HepG2 (cell line): ENCODE results near the gene ASXL1. TPM values are rescaled to one million over a fixed set of nuclear protein-coding genes. Genes with fewer than 3 reads are reported as not detected.

ENCODE experiments used
- FOXA3 ChIP-seq: IDR thresholded peaks from 2 replicates; pipeline ENCODE4 v1.6.1; 2016; ENCODE audit warnings: missing genetic modification reagents, missing compliant biosample characterization
- KAT8 ChIP-seq: IDR thresholded peaks from 2 replicates; pipeline ENCODE4 v1.6.1; 2016; ENCODE audit warnings: missing genetic modification reagents, missing compliant biosample characterization
- MAZ ChIP-seq, 2 experiments: sonication (generic) in 1 of 2; formaldehyde crosslinking in 1 of 2; IDR thresholded peaks; 2 replicates each; pipeline versions ENCODE4 v1.5.0 to v1.6.1; 2012 to 2020; ENCODE audit warnings: low read depth in 2 of 2, mild to moderate bottlenecking in 2 of 2, borderline replicate concordance in 1 of 2, improper control_type of control experiment in 1 of 2, low read length in 1 of 2, missing genetic modification reagents in 1 of 2, moderate library complexity in 1 of 2
- SRSF4 ChIP-seq: fragments of 200-400 bp; formaldehyde crosslinking; IDR thresholded peaks from one replicate; pipeline ENCODE4 v1.6.1; 2018; ENCODE audit warnings: mild to moderate bottlenecking, low read depth, low read length, moderate library complexity; ENCODE audit not compliant: poor library complexity, severe bottlenecking
- SRSF9 ChIP-seq: fragments of 200-400 bp; formaldehyde crosslinking; IDR thresholded peaks from 2 replicates; pipeline ENCODE4 v1.6.1; 2018; ENCODE audit warnings: borderline replicate concordance, mild to moderate bottlenecking, low read depth, low read length; ENCODE audit not compliant: insufficient read depth, poor library complexity, severe bottlenecking
- ZBTB42 ChIP-seq: sonication (generic); formaldehyde crosslinking; IDR thresholded peaks from 2 replicates; pipeline ENCODE4 v1.5.0; 2020; ENCODE audit warnings: mild to moderate bottlenecking, missing genetic modification reagents
- ZFP62 ChIP-seq: sonication (generic); formaldehyde crosslinking; IDR thresholded peaks from 2 replicates; pipeline ENCODE4 v1.4.0; 2020; ENCODE audit warnings: missing genetic modification reagents
- ZNF292 ChIP-seq: sonication (generic); formaldehyde crosslinking; IDR thresholded peaks from 2 replicates; pipeline ENCODE4 v1.8.1; 2022; ENCODE audit warnings: mild to moderate bottlenecking, low read depth, missing genetic modification reagents, borderline replicate concordance
- ZNF460 ChIP-seq: sonication (generic); formaldehyde crosslinking; IDR thresholded peaks from 2 replicates; pipeline ENCODE4 v1.5.1; 2020; ENCODE audit warnings: missing genetic modification reagents, mild to moderate bottlenecking, borderline replicate concordance
- ZNF614 ChIP-seq: IDR thresholded peaks from 2 replicates; pipeline ENCODE4 v1.6.1; 2018; ENCODE audit warnings: missing biosample characterization, missing genetic modification reagents, inconsistent platforms, borderline replicate concordance
- ZNF75D ChIP-seq: sonication (generic); formaldehyde crosslinking; IDR thresholded peaks from 2 replicates; pipeline ENCODE4 v1.8.1; 2023; ENCODE audit warnings: missing genetic modification reagents, mild to moderate bottlenecking, borderline replicate concordance
- polyA plus RNA-seq, 8 experiments: library from polyadenylated mRNA; depleted of rRNA in 3 of 8; stranded (reverse) in 7 of 8; unstranded in 1 of 8; fragments of >200 nt; fragmentation: Illumina TruSeq in 4 of 8; extraction: Trizol in 4 of 8; gene quantifications; 2 replicates each; pipeline versions ENCODE4 v1.2.1 to v1.2.3, GENCODE V29; 2011 to 2016; ENCODE audit warnings: low read depth in 4 of 8, missing spikeins in 1 of 8, mixed read lengths in 1 of 8; ENCODE audit not compliant: insufficient read depth in 1 of 8
- total RNA-seq, 5 experiments: library from RNA; depleted of rRNA; stranded (reverse); fragments of >200 nt; fragmentation: Illumina TruSeq; extraction: Trizol; gene quantifications; 2 replicates each; pipeline ENCODE4 v1.2.3, GENCODE V29; 2016; ENCODE audit warnings: low read depth in 1 of 5
- TF ChIP-seq, protein P1 (sequence below): sonication (generic); formaldehyde crosslinking; IDR thresholded peaks from 2 replicates; pipeline ENCODE4 v1.5.0; 2020; ENCODE audit warnings: missing genetic modification reagents, mild to moderate bottlenecking, borderline replicate concordance
- TF ChIP-seq, protein P2 (sequence below): sonication (generic); formaldehyde crosslinking; IDR thresholded peaks from 2 replicates; pipeline ENCODE4 v1.4.0; 2020; ENCODE audit warnings: missing genetic modification reagents, mild to moderate bottlenecking, borderline replicate concordance
- TF ChIP-seq, protein P3 (sequence below): sonication (generic); formaldehyde crosslinking; IDR thresholded peaks from 2 replicates; pipeline ENCODE4 v1.4.0; 2020; ENCODE audit warnings: mild to moderate bottlenecking, low read depth, missing genetic modification reagents
- TF ChIP-seq, protein P4 (sequence below): sonication (generic); formaldehyde crosslinking; IDR thresholded peaks from 2 replicates; pipeline ENCODE4 v1.4.0; 2020; ENCODE audit warnings: mild to moderate bottlenecking, missing genetic modification reagents, borderline replicate concordance

Gene ASXL1
- total and polyA plus RNA-seq, 2 of the 13 experiments (the other 11 are each of a cell fraction or from before 2014, with no cell fraction given): 62.1 to 74.8 TPM

DNA sequence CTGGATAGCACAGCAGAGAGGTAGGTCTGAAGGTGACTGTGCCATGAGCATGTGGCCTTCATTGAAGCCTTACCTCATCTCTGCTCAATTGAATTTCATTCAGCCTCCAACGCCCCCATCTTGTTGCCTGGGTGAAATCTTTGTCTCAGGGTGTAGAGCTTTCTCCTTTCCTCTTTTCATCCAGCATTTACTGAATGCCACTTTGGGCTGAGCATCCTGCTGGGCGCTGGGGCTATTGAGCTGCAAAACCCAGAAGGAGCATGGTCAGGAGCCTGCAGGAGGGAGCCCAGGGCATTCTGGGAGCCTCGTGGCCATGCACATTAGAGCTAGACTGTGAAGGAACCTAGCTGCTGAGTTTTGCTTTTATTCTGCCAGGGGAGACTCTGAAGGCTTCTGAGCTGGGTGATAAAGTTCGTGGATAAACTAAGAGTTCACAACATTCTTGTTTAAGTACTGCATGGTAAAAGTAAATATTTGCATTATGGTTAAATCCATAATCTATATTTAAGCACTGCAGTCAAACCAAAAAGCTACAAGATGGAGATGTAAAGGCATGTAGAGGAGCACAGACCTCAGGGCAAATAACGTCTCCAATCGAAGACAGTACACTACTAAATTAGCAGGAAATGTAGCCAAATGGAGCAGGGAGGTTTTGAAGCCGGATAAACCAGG, 13.2 kb upstream of the ASXL1 start (continued):
- TF ChIP-seq, protein P1, sequence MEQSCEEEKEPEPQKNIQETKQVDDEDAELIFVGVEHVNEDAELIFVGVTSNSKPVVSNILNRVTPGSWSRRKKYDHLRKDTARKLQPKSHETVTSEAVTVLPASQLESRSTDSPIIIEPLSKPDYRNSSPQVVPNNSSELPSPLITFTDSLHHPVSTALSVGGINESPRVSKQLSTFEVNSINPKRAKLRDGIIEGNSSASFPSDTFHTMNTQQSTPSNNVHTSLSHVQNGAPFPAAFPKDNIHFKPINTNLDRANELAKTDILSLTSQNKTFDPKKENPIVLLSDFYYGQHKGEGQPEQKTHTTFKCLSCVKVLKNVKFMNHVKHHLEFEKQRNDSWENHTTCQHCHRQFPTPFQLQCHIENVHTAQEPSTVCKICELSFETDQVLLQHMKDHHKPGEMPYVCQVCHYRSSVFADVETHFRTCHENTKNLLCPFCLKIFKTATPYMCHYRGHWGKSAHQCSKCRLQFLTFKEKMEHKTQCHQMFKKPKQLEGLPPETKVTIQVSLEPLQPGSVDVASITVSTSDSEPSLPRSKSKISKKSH: no peak
- TF ChIP-seq ZNF75D (CRISPR knock-in tag) (no peak), SRSF9 (no peak), FOXA3 (CRISPR knock-in tag) (peak; percentile 70; the same call in 1 of the 2 replicates), ZFP62 (no peak), SRSF4 (no peak), ZNF460 (CRISPR knock-in tag) (peak; percentile 45; the same call in 1 of the 2 replicates), ZNF292 (CRISPR knock-in tag) (no peak), KAT8 (CRISPR knock-in tag) (peak; percentile 53), MAZ (IDR thresholded peaks at IDR 0.05; ENCODE audit: borderline replicate concordance, low read depth, low read length) (no peak), MAZ (CRISPR knock-in tag; IDR thresholded peaks at IDR 0.05; ENCODE audit: low read depth) (no peak), ZBTB42 (CRISPR knock-in tag) (no peak), ZNF614 (CRISPR knock-in tag) (no peak)
- TF ChIP-seq, protein P2, sequence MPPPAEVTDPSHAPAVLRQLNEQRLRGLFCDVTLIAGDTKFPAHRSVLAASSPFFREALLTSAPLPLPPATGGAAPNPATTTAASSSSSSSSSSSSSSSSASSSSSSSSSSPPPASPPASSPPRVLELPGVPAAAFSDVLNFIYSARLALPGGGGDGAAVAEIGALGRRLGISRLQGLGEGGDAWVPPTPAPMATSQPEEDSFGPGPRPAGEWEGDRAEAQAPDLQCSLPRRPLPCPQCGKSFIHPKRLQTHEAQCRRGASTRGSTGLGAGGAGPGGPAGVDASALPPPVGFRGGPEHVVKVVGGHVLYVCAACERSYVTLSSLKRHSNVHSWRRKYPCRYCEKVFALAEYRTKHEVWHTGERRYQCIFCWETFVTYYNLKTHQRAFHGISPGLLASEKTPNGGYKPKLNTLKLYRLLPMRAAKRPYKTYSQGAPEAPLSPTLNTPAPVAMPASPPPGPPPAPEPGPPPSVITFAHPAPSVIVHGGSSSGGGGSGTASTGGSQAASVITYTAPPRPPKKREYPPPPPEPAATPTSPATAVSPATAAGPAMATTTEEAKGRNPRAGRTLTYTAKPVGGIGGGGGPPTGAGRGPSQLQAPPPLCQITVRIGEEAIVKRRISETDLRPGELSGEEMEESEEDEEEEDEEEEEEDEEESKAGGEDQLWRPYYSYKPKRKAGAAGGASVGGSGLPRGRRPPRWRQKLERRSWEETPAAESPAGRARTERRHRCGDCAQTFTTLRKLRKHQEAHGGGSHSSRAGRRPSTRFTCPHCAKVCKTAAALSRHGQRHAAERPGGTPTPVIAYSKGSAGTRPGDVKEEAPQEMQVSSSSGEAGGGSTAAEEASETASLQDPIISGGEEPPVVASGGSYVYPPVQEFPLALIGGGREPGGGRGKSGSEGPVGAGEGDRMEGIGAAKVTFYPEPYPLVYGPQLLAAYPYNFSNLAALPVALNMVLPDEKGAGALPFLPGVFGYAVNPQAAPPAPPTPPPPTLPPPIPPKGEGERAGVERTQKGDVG (CRISPR knock-in tag): no peak
- TF ChIP-seq, protein P3, sequence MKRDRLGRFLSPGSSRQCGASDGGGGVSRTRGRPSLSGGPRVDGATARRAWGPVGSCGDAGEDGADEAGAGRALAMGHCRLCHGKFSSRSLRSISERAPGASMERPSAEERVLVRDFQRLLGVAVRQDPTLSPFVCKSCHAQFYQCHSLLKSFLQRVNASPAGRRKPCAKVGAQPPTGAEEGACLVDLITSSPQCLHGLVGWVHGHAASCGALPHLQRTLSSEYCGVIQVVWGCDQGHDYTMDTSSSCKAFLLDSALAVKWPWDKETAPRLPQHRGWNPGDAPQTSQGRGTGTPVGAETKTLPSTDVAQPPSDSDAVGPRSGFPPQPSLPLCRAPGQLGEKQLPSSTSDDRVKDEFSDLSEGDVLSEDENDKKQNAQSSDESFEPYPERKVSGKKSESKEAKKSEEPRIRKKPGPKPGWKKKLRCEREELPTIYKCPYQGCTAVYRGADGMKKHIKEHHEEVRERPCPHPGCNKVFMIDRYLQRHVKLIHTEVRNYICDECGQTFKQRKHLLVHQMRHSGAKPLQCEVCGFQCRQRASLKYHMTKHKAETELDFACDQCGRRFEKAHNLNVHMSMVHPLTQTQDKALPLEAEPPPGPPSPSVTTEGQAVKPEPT (CRISPR knock-in tag): 0 out of 2 replicates have a peak, but pooled peaks have one; percentile 36
- TF ChIP-seq, protein P4, sequence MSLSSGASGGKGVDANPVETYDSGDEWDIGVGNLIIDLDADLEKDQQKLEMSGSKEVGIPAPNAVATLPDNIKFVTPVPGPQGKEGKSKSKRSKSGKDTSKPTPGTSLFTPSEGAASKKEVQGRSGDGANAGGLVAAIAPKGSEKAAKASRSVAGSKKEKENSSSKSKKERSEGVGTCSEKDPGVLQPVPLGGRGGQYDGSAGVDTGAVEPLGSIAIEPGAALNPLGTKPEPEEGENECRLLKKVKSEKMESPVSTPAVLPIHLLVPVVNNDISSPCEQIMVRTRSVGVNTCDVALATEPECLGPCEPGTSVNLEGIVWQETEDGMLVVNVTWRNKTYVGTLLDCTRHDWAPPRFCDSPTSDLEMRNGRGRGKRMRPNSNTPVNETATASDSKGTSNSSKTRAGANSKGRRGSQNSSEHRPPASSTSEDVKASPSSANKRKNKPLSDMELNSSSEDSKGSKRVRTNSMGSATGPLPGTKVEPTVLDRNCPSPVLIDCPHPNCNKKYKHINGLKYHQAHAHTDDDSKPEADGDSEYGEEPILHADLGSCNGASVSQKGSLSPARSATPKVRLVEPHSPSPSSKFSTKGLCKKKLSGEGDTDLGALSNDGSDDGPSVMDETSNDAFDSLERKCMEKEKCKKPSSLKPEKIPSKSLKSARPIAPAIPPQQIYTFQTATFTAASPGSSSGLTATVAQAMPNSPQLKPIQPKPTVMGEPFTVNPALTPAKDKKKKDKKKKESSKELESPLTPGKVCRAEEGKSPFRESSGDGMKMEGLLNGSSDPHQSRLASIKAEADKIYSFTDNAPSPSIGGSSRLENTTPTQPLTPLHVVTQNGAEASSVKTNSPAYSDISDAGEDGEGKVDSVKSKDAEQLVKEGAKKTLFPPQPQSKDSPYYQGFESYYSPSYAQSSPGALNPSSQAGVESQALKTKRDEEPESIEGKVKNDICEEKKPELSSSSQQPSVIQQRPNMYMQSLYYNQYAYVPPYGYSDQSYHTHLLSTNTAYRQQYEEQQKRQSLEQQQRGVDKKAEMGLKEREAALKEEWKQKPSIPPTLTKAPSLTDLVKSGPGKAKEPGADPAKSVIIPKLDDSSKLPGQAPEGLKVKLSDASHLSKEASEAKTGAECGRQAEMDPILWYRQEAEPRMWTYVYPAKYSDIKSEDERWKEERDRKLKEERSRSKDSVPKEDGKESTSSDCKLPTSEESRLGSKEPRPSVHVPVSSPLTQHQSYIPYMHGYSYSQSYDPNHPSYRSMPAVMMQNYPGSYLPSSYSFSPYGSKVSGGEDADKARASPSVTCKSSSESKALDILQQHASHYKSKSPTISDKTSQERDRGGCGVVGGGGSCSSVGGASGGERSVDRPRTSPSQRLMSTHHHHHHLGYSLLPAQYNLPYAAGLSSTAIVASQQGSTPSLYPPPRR (CRISPR knock-in tag): 0 out of 2 replicates have a peak, but pooled peaks have one; percentile 16
